ENCODE data around the gene P2RX7. TPM values are rescaled to one million over a fixed set of nuclear protein-coding genes. Genes with fewer than 3 reads are reported as not detected.
"Not testable (repeated sequence)": the region's sequence is repeated elsewhere in the genome, so short reads cannot be mapped to it uniquely, and the experiment has no call there.

P2RX7 gene
- total RNA-seq, 3 donors from 2014 or later = 3.8 to 8.5 (median 3.9) TPM

GRCh38 chr12:121227294-121227693, 94.6 kb downstream of the P2RX7 start:
- DNase-seq (ENCODE audit: low spot score in 2 of 2) = peak; percentile 71 to 84
- H3K4me1 ChIP-seq = no peaks in the 10 kb centered on the region
- no peaks in the 10 kb centered on the region for H3K36me3 ChIP-seq
- intact Hi-C loops (cut with DNase I; ENCODE audit: low total_unique reads) = no loop called here
- H3K27me3 ChIP-seq = no peaks in the 10 kb centered on the region
- peak overlapping the region; percentile 69 to 82 for H3K27ac ChIP-seq
- H3K9me3 ChIP-seq = no peaks in the 10 kb centered on the region
- TF ChIP-seq POLR2A (IDR thresholded peaks at IDR 0.05) = no peak
- peak in 2 of 3 donors; percentile 34 to 52 for TF ChIP-seq POLR2AphosphoS5 (IDR thresholded peaks at IDR 0.05)
- TF ChIP-seq, protein P1, sequence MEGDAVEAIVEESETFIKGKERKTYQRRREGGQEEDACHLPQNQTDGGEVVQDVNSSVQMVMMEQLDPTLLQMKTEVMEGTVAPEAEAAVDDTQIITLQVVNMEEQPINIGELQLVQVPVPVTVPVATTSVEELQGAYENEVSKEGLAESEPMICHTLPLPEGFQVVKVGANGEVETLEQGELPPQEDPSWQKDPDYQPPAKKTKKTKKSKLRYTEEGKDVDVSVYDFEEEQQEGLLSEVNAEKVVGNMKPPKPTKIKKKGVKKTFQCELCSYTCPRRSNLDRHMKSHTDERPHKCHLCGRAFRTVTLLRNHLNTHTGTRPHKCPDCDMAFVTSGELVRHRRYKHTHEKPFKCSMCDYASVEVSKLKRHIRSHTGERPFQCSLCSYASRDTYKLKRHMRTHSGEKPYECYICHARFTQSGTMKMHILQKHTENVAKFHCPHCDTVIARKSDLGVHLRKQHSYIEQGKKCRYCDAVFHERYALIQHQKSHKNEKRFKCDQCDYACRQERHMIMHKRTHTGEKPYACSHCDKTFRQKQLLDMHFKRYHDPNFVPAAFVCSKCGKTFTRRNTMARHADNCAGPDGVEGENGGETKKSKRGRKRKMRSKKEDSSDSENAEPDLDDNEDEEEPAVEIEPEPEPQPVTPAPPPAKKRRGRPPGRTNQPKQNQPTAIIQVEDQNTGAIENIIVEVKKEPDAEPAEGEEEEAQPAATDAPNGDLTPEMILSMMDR (IDR thresholded peaks at IDR 0.05) = peak in 1 of 3 donors; percentile 36
- H3K4me3 ChIP-seq = no peak overlapping the region

GRCh38 chr12:121228919-121229665, 96.4 kb downstream of the P2RX7 start:
- TF ChIP-seq POLR2A (IDR thresholded peaks at IDR 0.05) (no peak), POLR2AphosphoS5 (IDR thresholded peaks at IDR 0.05) (no peak)
- TF ChIP-seq, protein P1 (IDR thresholded peaks at IDR 0.05) = no peak

DNA sequence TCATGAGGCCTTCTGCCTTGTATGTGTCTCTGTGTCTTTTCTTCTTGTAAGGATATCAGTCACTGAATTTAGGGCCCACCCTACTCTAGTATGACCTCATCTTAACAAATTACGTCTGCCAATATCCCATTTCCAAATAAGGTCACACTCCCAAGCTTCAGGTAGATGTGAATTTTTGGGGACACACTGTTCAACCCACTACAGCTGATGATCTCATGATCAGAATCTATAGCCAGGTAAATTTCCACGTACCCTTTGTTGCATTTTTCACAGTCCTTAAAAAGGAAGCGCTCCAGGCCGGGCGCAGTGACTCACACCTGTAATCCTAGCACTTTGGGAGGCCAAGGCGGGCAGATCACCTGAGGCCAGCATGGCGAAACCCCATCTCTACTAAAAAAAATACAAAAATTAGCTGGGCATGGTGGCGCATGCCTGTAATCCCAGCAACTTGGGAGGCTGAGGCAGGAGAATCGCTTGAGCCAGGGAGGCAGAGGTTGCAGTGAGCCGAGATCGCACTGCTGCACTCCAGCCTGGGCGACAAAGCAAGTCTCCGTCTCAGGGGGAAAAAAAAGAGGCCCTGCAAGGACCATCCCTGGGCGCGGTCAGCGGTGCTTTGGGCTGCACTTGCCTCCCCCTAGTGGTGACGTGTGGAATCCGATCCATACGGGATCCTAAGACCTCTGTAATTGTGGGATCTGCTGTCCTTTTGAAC, 97.3 kb downstream of the P2RX7 start:
- H3K36me3 ChIP-seq; intact Hi-C loops (cut with DNase I; ENCODE audit: low total_unique reads): not testable (repeated sequence)

More at GRCh38 chr12:121228919-121229665, 96.4 kb downstream of the P2RX7 start:
- Histone ChIP-seq H3K9me3 (no peaks in the 10 kb centered on the region), H3K36me3 (peaks cover 8% of the 10 kb centered on the region), H3K27me3 (no peaks in the 10 kb centered on the region), H3K4me1 (no peaks in the 10 kb centered on the region), H3K4me3 (no peak overlapping the region), H3K27ac (peak overlapping the region; percentile 34 to 40)
- no peak for DNase-seq (ENCODE audit: low spot score in 2 of 2)
- intact Hi-C loops (cut with DNase I; ENCODE audit: low total_unique reads) = no loop called here

GRCh38 chr12:121230538-121230907, 97.8 kb downstream of the P2RX7 start:
- Histone ChIP-seq H3K36me3 (peaks cover 8% of the 10 kb centered on the region), H3K27ac (peak overlapping the region in 1 of 2 donors; percentile 34), H3K27me3 (no peaks in the 10 kb centered on the region), H3K4me1 (no peaks in the 10 kb centered on the region), H3K4me3 (no peak overlapping the region), H3K9me3 (no peaks in the 10 kb centered on the region)
- intact Hi-C loops (cut with DNase I; ENCODE audit: low total_unique reads) = no loop called here
- no peak for DNase-seq (ENCODE audit: low spot score in 2 of 2)
- TF ChIP-seq, protein P1 (IDR thresholded peaks at IDR 0.05) = no peak

More for the DNA sequence above, 97.3 kb downstream of the P2RX7 start:
- H3K27ac ChIP-seq = peak overlapping the region in 1 of 2 donors; percentile 34
- H3K27me3 ChIP-seq, H3K4me1 ChIP-seq, H3K9me3 ChIP-seq, H3K4me3 ChIP-seq: not testable (repeated sequence)
- TF ChIP-seq, protein P1 (IDR thresholded peaks at IDR 0.05) = peak; percentile 56 to 90 (median 85)
- peak in 1 of 2 donors; percentile 68 for DNase-seq (ENCODE audit: low spot score in 2 of 2)

- H3K36me3 ChIP-seq = peaks cover 8% of the 10 kb centered on the region
- H3K27ac ChIP-seq = no peak overlapping the region
- TF ChIP-seq, protein P1 (IDR thresholded peaks at IDR 0.05) = no peak
- no peak for TF ChIP-seq POLR2AphosphoS5 (IDR thresholded peaks at IDR 0.05)
- no peak for TF ChIP-seq POLR2A (IDR thresholded peaks at IDR 0.05)
- H3K4me3 ChIP-seq = no peak overlapping the region
- H3K4me1 ChIP-seq = no peaks in the 10 kb centered on the region
- H3K9me3 ChIP-seq = no peaks in the 10 kb centered on the region
- intact Hi-C loops (cut with DNase I; ENCODE audit: low total_unique reads) = no loop called here
- no peaks in the 10 kb centered on the region for H3K27me3 ChIP-seq
- no peak for DNase-seq (ENCODE audit: low spot score in 2 of 2)
Observed at GRCh38 chr12:121232163-121232562, 99.5 kb downstream of the P2RX7 start.
